ENCODE measurements around the gene NPNT.
"Not testable (repeated sequence)": the region's sequence is repeated elsewhere in the genome, so short reads cannot be mapped to it uniquely, and the experiment has no call there.

Gene NPNT

GRCh38 chr4:105894660-105895582 is at the start of gene NPNT:
TSS of gene NPNT (plus strand) at chr4:105895471. CDS start at chr4:105895653, 182 bp downstream.
- DNase-seq = no peak

GRCh38 chr4:105845559-105845958 is 49.7 kb upstream of the NPNT start:
- no peak for DNase-seq

- not testable (repeated sequence) for DNase-seq
Observed at GRCh38 chr4:105848359-105848758, 46.9 kb upstream of the NPNT start.

GRCh38 chr4:105851196-105851595 is 44.1 kb upstream of the NPNT start:
- DNase-seq = no peak

- DNase-seq = not testable (repeated sequence)
Observed at GRCh38 chr4:105852230-105852629, 43.0 kb upstream of the NPNT start.

GRCh38 chr4:105858466-105859040 is 36.7 kb upstream of the NPNT start:
- DNase-seq = no peak

- no peak for DNase-seq
Observed at GRCh38 chr4:105859233-105859632, 36.0 kb upstream of the NPNT start.

- DNase-seq = no peak
Observed at GRCh38 chr4:105870963-105871362, 24.3 kb upstream of the NPNT start.

GRCh38 chr4:105871997-105872396 is 23.3 kb upstream of the NPNT start:
- no peak for DNase-seq

- no peak for DNase-seq
Observed at GRCh38 chr4:105875233-105875632, 20.0 kb upstream of the NPNT start.

- DNase-seq = no peak
Observed at GRCh38 chr4:105878668-105879067, 16.6 kb upstream of the NPNT start.

- no peak for DNase-seq
Observed at GRCh38 chr4:105887508-105887907, 7.8 kb upstream of the NPNT start.

- no peak for DNase-seq
Observed at GRCh38 chr4:105895583-105896460, 551 bp downstream of the NPNT start.

- DNase-seq = no peak
Observed at GRCh38 chr4:105896461-105896942, 1.2 kb downstream of the NPNT start.

- no peak for DNase-seq
Observed at GRCh38 chr4:105896984-105897775, 1.9 kb downstream of the NPNT start.

GRCh38 chr4:105900541-105900940 is 5.3 kb downstream of the NPNT start:
- DNase-seq = no peak

- no peak for DNase-seq
Observed at GRCh38 chr4:105902550-105903262, 7.4 kb downstream of the NPNT start.

GRCh38 chr4:105909787-105910281 is 14.6 kb downstream of the NPNT start:
- no peak for DNase-seq

- DNase-seq = no peak
Observed at GRCh38 chr4:105911426-105911825, 16.2 kb downstream of the NPNT start.

GRCh38 chr4:105912633-105913032 is 17.4 kb downstream of the NPNT start:
- DNase-seq = no peak

GRCh38 chr4:105917171-105917685 is 22.0 kb downstream of the NPNT start:
- no peak for DNase-seq

All from CD4-positive, alpha-beta T cell treated with Interleukin-15 for 1 hour (primary cell).